HG03469 (cell line): ENCODE data around the gene DTX3L.
"Not testable (repeated sequence)": the region's sequence is repeated elsewhere in the genome, so short reads cannot be mapped to it uniquely, and the experiment has no call there.

ENCODE experiments used
- ATAC-seq: cut with Tn5 transposase; IDR thresholded peaks from one replicate; pipeline ENCODE4 v1.9.1; 2021; ENCODE audit warnings: mild to moderate bottlenecking, moderate library complexity, moderate number of reproducible peaks; ENCODE audit not compliant: unreplicated experiment

DTX3L gene

DNA sequence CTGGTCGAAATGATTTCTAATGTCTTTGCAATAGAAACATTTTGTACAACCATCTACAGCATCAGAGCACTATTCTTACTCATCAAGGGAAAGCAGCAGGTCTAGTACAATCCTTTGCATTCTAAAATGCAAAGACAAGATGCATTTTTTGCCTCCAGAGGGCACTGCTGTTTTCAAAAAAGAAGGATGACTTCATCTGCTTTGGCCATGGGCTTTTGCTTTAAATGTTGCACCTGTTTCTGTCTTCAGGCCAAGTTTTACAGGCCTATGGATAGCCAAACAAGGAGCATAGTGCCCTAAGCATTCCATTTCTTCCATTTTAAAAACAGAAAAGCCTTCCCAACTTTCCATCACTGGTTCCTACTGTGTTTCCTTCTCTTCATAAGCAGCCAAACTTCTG, 3.5 kb upstream of the DTX3L start:
- ATAC-seq, result no peak

DNA sequence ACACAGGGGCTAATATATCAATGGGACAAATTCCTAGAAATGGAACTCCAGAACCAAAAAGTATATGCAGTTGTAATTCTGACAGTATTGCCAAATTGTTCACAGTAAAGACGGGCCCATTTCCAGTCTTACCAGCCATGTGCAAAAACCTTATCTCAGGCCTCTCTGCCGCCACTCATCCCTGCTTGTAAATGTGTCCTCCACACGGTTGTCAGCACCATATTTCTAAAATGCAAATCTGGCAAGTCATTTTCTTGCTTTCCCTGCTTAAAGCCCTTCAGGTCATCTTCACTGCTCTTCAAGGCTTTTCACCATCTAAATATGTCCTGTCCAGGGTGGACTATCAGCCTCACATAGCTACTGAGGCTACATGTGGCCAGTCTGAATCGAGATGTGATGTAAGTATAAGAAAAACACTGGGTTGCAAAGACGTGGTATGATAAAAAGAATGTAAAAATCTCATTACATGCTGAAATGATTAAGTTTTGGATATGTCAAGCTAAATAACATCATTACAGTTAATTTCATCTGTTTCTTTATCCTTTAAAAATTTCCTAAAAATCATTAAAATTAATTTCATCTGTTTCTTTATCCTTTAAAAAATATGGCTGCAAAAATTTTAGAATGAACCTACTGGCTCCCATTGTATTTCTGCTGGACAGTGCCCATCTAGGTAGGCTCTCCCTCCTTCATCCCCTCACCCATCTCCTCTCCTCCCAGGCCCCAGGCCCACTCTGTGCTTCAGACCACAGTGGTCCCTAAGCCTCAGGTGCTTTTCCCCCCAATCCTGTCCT, 1.0 kb upstream of the DTX3L start:
- ATAC-seq, result no peak

DNA sequence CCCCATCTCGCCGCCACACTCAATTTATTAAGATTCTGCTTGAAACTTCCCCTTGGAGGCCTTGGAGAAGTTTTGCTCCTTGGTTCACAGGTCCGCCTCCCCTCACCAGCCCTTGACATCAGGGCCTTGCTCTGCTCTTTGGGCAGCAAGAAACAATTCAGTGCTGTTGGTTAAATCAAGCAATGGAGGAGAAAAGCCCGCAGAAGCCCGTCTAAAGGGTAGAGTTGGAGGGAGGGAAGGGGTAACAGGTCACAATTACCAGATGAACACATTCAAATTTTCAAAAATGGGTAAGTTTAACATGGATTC, 467 bp upstream of the DTX3L start:
- ATAC-seq, result no peak

DNA sequence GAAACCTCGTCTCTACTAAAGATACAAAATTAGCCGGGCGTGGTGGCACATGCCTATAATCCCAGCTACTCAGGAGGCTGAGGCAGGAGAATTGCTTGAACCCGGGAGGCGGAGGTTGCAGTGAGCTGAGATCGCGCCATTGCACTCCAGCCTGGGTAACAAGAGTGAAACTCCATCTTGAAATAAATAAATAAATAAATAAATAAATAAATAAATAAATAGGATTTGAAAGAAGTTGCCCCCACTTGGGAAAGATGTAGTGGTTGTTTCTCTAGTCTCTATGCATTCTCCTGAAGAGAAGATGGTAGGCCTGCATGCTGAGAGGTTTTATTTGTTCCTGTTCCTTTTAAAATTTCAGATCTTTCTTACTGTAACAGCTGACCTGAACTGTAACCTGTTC, 4.0 kb downstream of the DTX3L start:
- ATAC-seq, result not testable (repeated sequence)

DNA sequence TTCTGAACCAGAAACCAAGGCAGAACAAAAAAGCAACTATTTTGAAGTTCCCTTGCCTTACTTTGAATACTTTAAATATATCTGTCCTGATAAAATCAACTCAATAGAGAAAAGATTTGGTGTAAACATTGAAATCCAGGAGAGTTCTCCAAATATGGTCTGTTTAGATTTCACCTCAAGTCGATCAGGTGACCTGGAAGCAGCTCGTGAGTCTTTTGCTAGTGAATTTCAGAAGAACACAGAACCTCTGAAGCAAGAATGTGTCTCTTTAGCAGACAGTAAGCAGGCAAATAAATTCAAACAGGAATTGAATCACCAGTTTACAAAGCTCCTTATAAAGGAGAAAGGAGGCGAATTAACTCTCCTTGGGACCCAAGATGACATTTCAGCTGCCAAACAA, 4.6 kb downstream of the DTX3L start:
- no peak for ATAC-seq

DNA sequence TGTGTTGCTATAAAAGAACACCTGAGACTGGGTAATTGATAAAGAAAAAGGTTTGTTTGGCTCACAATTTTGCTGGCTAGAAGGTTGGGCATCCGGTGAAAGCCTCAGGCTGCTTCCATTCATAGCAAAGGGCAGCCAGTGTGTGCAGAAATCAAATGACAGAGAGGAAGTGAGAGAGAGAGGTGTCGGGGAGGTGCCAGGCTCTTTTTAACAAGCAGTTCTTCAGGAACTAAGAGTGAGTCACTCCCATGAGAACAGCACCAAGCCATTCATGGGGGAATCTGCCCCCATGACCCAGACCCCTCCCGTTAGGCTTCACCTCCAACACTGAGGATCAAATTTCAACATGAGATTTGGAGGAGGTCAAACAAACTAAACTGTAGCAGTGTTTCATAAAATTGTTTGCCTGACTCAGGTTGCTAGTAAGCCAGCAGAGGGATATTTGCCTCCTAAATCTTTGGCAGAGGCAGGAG, 8.8 kb downstream of the DTX3L start:
- no peak for ATAC-seq

DNA sequence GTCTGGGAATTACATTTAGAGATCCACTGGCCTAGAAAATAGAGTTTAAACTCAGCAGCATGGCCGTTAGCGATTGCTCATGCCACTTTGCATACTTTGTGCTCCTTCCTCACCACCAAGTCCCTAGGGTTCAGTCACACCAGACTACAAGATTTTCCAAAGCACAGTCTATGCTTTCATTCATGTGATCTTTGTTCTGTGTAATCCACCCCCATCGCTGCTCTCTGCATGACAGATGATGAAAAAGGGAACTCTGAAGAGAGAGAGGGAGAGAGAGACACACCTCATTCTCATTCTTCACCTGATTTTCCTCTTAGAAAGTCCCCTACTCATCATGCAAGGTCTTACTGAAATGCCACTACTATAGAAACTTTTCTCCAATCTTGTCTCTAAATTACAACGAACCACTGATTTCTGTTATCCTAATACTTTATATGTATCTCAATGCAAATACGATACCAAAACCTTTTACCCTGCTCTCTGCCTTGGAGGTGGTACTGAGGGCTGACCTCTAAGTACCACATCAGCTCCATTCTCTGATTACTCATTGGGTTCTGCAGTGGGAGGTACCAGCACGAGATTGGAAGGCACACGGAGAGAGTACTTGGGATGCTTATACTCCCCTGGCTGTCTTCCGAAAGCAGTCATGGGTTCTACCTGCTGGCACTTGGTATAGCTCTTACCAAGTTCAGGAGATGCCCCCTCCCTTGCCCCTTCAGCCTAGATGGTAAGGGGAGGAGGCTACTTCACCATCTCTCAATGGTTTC, 12.2 kb downstream of the DTX3L start:
- ATAC-seq, result peak; percentile 84

DNA sequence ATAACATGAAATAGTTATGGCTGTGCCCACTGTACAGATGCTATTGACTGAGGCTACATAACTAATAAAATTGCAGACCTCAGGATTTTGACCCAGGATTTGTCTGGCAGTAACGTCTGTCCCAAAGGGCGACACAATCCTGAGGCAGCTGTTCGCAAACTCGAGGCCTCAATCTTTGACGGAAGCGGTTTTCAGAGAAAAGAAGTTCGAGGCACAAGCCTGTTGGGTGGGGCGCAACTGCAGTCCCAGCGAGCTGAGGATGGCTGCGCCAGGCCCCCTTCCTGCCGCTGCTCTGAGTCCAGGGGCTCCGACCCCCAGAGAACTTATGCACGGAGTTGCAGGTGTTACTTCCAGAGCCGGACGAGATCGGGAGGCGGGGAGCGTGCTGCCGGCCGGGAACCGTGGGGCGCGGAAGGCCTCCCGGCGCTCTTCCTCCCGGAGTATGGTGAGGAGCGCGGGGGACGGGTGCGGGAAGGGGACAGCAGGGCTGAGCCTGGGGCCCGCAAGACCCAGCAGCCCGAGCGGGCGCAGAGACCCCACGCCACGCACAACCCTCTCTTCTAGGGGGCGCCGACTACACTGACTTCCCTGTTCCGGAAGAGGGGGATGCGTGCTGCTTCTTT, 13.4 kb downstream of the DTX3L start, which contains the start of gene PARP15:
Gene PARP15 (plus strand): TSS at position 242 of the 623 bp plus-strand sequence. CDS start 18 bp downstream, at position 260.
- no peak for ATAC-seq

DNA sequence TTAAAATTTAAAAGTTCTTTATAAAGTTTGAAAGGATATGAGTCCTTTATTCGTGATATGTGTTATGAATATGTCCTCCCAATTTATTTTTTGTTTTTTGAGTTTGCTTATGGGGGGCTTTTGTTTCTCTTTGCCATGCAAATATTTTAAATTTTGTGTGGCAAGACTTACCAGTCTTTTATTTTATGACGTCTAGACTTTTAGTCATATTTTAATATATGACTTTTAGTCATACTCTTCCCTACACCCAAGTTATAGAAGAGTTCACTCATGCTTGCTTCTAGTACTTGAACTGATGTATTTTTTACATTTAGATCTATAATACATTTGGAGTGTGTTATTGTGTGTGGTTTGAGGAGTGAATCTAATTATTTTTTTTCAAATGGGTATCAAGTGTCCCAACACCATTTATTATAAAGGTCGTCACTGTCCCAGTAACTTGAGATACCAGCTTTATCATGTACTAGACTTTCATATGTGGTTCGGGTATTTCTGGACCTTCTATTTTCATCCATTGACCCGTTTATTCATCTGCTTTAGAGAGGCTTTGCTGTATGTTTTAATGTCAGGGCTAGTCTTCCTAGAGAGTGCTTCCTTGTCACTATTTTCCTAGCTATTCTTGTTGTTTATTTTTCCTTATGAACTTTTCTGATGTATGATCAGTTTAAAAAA, 14.1 kb downstream of the DTX3L start:
- ATAC-seq, result no peak

DNA sequence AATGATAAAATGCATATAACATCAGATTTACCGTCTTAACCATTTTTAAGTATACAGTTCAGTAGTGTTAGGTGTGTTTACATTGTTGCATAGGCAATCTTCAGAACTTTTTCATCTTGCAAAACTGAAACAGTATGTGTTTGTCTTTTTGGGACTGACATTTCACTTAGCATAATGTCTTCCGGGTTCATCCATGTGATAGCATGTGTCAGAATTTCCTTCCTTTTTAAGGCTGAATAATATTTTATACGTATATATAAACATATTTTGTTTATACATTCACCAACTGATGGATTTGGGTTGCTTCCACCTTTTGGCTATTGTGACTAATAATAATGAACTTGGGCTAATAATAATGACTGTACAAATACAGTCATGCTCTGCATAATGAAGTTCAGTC, 16.3 kb downstream of the DTX3L start:
- no peak for ATAC-seq

DNA sequence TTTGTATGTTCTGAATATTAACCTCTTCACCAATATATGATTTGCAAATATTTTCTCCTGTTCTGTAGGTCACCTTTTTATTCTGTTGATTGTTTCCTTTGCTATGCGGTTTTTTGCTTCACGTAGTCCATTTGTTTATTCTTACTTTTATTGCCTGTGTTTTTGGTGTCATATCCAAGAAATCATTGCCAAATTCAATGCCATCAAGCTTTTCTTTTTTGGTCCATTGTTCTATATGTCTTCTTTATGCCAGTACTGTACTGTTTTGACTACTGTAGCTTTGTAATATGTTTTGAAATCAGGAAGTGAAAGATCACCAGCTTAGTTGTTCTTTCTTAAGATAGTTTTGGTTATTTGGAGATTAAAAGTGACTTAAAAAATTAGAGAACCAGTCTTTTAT, 17.5 kb downstream of the DTX3L start:
- no peak for ATAC-seq

DNA sequence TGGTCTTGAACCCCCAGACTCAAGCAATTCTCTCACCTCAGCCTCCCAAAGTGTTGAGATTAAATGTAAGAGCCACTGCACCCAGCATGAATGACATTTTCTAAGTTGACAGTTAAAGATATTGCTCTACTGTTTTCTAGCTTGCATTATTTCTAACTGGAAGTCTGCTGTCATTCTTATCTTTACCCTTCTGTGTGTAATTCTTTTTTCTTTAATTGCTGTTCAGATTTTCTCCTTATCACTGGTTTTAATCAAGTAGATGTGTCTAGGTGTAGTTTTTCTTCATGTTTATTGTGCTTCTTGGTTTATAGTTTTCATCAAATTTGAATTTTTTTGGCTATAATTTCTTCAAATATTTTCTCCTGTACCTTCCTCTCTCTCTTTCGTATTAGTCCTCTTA, 18.3 kb downstream of the DTX3L start:
- no peak for ATAC-seq

DNA sequence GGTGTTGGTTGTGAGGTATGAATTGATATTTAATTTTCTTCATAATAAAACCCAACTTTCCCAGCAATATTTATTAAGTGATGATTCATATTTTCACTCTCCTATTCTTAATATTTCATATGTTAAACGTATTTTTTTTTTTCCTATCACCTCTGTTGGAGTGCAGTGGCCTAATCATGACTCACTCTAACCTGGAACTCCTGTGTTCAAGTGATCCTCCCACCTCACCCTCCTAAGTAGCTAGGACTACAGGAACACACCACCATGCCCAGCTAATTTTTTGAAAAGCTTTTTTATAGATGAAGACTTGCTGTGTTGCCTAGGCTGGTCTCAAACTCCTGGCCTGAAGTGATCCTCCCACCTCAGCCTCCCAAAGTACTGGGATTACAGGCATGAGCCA, 22.0 kb downstream of the DTX3L start:
- no peak for ATAC-seq

DNA sequence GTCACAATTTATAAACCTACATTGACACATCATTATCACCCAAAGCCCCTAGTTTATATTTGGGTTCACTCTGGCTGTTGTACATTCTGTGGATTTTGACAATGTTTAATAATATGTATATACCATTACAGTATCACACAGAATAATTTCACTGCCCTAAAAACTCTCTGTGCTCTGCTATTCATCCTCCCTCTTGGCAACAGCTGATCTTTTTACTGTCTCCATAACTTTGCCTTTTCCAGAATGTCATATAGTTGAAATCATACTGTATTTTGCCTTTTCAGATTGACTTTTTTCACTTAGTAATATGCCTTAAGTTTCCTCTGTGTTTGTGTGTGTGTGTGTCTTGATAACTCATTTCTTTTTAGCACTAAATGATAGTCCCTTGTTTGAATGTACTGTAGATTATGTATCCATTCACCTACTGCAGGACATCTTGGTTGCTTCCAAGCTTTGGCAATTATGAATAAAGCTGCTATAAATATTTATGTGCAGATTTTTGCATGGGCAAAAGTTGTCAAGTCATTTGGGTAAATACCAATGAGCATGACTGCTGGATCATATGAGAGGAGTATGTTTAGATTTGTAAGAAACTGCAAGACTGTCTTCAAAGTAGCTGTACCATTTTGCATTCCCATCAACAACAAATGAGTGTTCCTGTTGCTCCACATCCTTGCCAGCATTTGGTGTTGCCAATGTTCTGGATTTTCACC, 22.8 kb downstream of the DTX3L start:
- ATAC-seq, result no peak

DNA sequence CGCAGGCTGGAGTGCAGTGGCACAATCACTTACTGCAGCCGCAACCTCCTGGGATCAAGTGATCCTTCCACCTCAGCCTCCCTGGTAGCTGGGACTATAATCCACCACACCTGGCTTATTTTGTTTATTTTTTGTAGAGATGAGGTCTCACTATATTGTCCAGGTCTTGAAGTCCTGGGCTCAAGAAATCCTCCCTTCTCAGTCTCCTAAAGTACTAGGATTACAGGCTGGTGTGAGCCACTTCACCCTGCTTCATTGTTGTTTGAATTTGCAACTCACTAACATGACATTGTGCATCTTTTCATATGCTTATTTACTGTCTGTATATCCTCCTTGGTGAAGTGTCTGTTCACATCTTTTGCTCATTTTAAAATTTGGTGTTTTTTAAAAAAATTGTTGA, 23.4 kb downstream of the DTX3L start:
- ATAC-seq, result no peak

DNA sequence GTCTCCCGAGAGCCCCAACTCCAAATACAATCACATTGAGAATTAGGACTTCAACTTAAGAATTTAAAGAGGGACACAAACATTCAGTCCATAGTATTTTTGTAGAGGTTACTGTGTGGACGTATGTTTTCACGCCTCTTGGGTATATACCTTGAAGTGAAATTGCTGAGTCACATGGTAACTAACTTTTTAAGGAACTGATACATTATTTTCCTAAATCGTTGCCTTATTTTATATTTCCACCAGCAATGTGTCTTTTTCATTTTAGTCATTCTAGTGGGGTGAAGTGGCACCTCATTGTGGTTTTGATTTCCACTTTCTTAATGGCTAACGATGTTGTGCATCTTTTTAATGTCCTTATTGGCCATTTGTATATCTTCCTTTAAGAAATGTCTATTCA, 25.2 kb downstream of the DTX3L start:
- ATAC-seq, result peak; percentile 47

DNA sequence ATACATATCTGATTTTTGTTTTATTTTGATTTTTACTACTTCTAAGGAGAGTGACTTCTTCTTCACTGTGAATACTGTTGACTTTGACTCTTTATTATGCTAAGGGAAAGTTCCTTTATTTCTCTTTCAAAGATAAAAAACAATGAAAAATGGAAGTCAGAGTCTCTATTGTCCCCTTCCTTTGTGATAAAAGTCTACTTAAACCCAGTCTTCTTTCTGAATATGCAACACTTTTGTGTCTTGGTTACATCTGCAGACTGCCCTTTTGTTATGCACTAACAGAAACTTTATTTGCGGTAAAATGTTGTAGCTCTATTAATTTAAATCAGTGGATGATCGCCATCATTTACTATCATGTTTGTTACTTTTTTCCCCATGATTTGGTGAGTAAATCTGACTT, 26.5 kb downstream of the DTX3L start:
- ATAC-seq, result no peak

DNA sequence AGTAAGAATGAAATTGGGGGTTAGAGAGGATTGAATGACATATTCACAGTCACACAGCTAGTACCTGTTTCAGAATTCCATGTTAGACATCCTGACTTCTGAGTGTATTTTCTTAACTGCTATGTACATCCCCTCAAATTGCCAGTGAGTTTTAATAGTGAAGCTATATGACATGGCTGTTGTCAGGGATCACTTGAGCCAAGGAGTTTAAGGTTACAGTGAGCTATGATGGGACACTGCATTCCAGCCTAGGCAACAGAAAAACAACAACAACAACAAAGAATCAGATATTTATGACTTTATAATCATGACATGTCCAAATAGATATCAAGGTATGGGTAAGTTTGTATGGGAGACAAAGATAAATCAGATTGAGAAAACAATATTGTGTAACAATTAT, 29.9 kb downstream of the DTX3L start:
- ATAC-seq, result no peak

DNA sequence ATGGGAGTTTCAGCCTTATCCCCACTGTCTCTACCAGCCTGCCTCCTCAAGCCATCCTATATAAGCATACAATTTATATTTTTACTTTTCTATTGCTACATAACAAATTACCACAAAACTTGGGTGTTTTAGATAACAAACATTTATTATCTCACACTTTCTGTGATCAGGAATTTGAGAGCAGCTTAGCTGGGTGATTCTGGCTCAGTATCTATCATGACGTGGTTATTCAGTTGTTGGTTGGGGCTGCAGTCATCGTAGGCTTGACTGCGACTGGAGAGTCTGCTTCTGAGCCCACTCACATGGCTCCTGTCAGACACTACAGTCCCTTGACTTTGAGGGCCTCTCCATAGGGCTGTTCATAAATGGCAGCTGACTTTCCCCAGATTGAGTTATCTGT, 34.0 kb downstream of the DTX3L start:
- no peak for ATAC-seq

DNA sequence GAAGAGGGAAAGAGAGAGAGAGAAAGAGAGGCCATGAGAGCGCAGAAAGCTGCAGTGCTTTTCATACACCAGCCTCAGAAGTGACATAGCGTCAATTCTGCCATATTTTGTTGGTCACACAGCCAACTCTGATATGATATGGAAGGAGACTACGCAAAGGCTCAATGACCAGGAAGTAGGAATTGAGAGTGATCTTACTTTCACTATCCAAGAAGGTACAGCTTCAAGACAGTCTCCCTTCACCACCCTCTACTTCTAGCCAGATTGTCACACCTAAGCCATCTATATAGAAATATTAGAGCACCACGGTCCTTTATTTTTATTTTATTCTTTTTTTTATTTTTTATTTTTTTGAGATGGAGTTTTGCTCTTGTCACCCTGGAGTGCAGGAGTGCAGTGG, 34.4 kb downstream of the DTX3L start:
- ATAC-seq, result no peak
